Large intestine (tissue), 3 donors: ENCODE measurements around the gene CIC. TPM values are rescaled to one million over a fixed set of nuclear protein-coding genes. Genes with fewer than 3 reads are reported as not detected.

Experiments used
- DNase-seq, 2 donors: peaks; one replicate each; pipeline versions ENCODE4 v3.0.0 to v3.0.0-alpha.2; 2013
- H3K27ac ChIP-seq: one replicate; pipeline ENCODE4 v1.5.1; 2013; ENCODE audit warnings: low read length
- H3K27me3 ChIP-seq: 2 replicates; pipeline ENCODE4 v1.6.1; 2013; ENCODE audit warnings: low read length; ENCODE audit not compliant: control insufficient read depth, insufficient read depth
- H3K36me3 ChIP-seq: 2 replicates; pipeline ENCODE4 v1.6.1; 2013; ENCODE audit warnings: low read length; ENCODE audit not compliant: control insufficient read depth, insufficient read depth
- H3K4me1 ChIP-seq: one replicate; pipeline ENCODE4 v1.6.1; 2013; ENCODE audit warnings: low read length; ENCODE audit not compliant: control insufficient read depth, insufficient read depth
- H3K4me3 ChIP-seq: one replicate; pipeline ENCODE4 v1.5.1; 2013; ENCODE audit warnings: low read length
- H3K9me3 ChIP-seq: one replicate; pipeline ENCODE4 v1.6.1; 2013; ENCODE audit warnings: mild to moderate bottlenecking, low read depth, low read length, moderate library complexity; ENCODE audit not compliant: control insufficient read depth
- WGBS: methylation state at CpG from one replicate; pipeline ENCODE4 v1.1.5; 2013; ENCODE audit warnings: low lambda C conversion rate; ENCODE audit not compliant: insufficient coverage; 5-methylcytosine and 5-hydroxymethylcytosine counted together
- polyA plus RNA-seq: library from polyadenylated mRNA; unstranded; fragments of 120-200 nt; gene quantifications from one replicate; pipeline ENCODE4 v1.2.1, GENCODE V29; 2013

The CIC gene
- polyA plus RNA-seq, 1 donor, result 43.4 TPM

DNA sequence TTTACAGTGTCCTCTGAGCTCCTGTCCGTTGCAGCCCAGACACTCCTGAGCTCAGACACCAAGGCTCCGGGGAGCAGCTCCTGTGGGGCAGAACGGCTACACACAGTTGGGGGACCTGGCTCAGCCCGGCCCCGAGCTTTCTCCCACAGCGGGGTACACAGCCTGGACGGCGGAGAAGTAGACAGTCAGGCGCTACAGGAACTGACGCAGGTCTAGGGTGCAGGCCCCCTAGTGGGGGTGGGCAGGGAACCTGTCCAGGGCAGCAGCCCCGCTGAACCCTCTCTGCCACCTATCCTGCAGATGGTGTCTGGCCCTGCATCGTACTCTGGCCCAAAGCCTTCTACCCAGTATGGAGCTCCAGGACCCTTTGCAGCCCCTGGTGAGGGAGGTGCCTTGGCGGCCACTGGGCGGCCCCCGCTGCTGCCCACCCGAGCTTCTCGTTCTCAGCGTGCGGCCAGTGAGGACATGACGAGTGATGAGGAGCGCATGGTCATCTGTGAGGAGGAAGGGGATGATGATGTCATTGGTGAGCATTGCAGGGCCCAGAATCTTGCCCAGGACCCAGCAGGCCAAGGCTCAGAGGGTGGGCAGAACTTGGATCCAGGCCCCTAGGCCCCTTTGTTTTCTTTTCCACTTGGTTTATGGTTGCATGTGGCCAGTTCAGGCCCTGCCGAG, 20.0 kb downstream of the CIC start:
- H3K4me1 ChIP-seq, result peaks cover 43% of the 10 kb centered on the region
- H3K36me3 ChIP-seq, result peaks cover 72% of the 10 kb centered on the region
- WGBS, result 90% methylated on average over 4 of the region's 22 CpGs

DNA sequence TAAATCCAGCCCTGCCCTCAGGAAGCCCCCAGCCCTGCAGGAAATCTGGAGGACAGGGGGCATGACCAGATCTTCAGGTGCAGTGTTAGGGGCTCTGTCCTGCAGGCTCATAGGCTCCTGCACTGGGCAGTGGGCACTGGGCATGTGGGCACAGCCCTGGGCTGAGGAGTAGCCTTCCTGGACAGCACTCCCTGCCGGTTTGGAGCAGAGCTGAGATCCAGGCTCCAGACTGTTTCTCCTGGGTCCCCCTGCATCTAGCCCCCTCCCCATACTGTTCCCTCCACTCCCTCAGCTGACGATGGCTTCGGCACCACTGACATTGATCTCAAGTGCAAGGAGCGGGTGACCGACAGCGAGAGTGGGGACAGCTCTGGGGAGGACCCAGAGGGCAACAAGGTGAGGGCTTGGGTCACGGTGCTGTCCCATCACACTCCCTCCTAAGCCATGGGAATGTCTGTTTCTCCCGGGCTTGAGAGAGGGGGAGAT, 20.5 kb downstream of the CIC start:
- peaks cover 43% of the 10 kb centered on the region for H3K4me1 ChIP-seq
- no peak overlapping the region for H3K27ac ChIP-seq
- H3K36me3 ChIP-seq, result peaks cover 78% of the 10 kb centered on the region
- DNase-seq, result no peak
- H3K9me3 ChIP-seq, result peaks cover 3% of the 10 kb centered on the region
- H3K27me3 ChIP-seq, result no peaks in the 10 kb centered on the region
- no peak overlapping the region for H3K4me3 ChIP-seq
- no CpG with 5 or more reads among the region's 8 CpGs for WGBS

More for the DNA sequence above, 20.0 kb downstream of the CIC start:
- Histone ChIP-seq H3K27me3 (no peaks in the 10 kb centered on the region), H3K4me3 (no peak overlapping the region), H3K9me3 (peaks cover 3% of the 10 kb centered on the region), H3K27ac (no peak overlapping the region)
- no peak for DNase-seq

DNA sequence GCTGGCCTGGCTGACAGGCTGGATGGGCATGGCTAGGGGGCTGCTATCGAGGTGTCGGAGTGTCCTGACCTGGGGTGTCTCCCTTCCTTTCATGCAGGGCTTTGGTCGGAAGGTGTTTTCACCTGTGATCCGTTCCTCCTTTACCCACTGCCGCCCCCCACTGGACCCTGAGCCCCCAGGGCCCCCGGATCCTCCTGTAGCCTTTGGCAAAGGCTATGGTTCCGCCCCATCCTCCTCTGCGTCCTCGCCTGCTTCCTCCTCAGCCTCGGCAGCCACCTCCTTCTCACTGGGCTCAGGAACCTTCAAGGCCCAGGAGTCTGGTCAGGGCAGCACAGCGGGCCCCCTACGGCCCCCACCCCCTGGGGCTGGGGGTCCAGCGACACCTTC, 21.1 kb downstream of the CIC start:
- no peak overlapping the region for H3K27ac ChIP-seq
- peaks cover 82% of the 10 kb centered on the region for H3K36me3 ChIP-seq
- DNase-seq, result no peak
- no peak overlapping the region for H3K4me3 ChIP-seq
- H3K4me1 ChIP-seq, result peaks cover 37% of the 10 kb centered on the region
- peaks cover 3% of the 10 kb centered on the region for H3K9me3 ChIP-seq
- WGBS, result no CpG with 5 or more reads among the region's 13 CpGs
- no peaks in the 10 kb centered on the region for H3K27me3 ChIP-seq

DNA sequence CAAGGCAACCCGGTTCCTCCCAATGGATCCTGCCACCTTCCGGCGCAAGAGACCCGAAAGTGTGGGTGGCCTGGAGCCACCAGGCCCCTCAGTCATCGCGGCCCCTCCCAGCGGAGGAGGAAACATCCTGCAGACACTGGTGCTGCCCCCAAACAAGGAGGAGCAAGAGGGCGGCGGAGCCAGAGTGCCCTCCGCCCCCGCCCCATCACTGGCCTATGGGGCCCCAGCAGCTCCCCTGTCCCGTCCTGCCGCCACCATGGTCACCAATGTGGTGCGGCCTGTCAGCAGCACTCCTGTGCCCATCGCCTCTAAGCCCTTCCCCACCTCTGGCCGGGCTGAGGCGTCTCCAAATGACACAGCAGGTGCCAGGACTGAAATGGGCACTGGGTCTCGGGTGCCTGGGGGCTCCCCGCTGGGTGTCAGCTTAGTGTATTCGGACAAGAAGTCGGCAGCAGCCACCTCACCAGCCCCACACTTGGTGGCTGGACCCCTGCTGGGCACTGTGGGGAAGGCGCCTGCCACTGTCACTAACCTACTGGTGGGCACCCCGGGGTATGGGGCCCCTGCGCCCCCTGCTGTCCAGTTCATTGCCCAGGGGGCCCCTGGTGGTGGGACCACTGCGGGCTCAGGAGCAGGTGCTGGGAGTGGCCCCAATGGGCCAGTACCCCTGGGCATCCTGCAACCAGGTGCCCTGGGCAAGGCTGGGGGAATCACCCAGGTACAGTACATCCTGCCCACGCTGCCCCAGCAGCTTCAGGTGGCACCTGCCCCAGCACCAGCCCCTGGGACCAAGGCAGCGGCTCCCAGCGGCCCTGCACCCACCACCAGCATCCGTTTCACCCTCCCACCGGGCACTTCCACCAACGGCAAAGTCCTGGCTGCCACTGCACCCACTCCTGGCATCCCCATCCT, 21.7 kb downstream of the CIC start:
- H3K36me3 ChIP-seq, result peaks cover 89% of the 10 kb centered on the region
- H3K4me1 ChIP-seq, result peaks cover 31% of the 10 kb centered on the region
- H3K27ac ChIP-seq, result no peak overlapping the region
- no peak for DNase-seq
- no CpG with 5 or more reads among the region's 31 CpGs for WGBS
- no peaks in the 10 kb centered on the region for H3K27me3 ChIP-seq
- H3K4me3 ChIP-seq, result no peak overlapping the region
- H3K9me3 ChIP-seq, result peaks cover 3% of the 10 kb centered on the region

DNA sequence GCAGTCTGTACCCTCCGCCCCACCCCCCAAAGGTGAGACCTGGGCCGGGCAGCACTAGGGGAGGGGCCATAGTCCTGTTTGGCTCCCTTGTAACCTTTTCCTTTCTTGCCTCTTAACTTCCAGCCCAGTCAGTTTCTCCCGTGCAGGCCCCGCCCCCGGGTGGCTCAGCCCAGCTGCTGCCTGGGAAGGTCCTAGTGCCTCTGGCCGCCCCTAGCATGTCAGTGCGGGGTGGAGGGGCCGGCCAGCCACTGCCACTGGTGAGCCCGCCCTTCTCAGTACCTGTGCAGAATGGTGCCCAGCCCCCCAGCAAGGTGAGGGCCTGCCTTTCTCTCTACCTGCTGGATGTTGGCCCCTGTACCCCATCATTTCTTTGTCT, 22.4 kb downstream of the CIC start:
- Histone ChIP-seq H3K9me3 (peaks cover 3% of the 10 kb centered on the region), H3K27me3 (no peaks in the 10 kb centered on the region), H3K4me1 (peaks cover 25% of the 10 kb centered on the region), H3K4me3 (no peak overlapping the region), H3K36me3 (peaks cover 89% of the 10 kb centered on the region), H3K27ac (peak overlapping the region; percentile 45)
- peak in 1 of 2 donors; percentile 50 for DNase-seq
- no CpG with 5 or more reads among the region's 9 CpGs for WGBS

DNA sequence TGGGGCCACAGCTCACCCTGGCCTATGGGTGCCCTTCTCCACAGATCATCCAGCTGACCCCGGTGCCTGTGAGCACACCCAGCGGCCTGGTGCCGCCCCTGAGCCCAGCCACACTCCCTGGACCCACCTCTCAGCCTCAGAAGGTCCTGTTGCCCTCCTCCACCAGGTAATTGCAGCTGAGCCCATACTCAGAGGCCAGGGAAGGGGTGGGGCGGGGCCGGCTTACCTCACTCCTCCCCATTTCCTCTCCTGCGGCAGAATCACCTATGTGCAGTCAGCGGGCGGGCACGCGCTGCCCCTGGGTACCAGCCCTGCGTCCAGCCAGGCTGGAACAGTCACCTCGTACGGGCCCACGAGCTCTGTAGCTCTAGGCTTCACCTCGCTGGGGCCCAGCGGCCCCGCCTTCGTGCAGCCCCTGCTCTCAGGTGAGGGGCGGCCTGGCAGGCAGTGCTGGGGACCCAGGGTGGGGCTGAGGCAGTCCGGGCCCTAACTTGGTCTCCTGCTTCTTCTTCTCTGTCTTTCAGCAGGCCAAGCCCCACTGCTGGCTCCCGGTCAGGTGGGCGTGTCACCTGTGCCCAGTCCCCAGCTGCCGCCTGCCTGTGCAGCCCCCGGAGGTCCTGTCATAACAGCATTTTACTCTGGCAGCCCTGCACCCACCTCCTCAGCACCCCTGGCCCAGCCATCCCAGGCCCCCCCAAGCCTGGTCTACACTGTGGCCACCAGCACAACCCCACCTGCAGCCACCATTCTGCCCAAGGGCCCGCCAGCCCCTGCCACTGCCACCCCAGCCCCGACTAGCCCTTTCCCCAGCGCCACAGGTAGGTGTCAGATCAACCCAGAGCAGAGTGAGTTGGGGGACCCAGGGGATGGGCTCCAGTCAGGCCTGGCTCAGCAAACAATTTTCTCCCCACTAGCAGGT, 23.2 kb downstream of the CIC start:
- Histone ChIP-seq H3K27ac (peak overlapping the region; percentile 45), H3K9me3 (peaks cover 3% of the 10 kb centered on the region), H3K4me1 (peaks cover 25% of the 10 kb centered on the region), H3K36me3 (peaks cover 85% of the 10 kb centered on the region), H3K27me3 (no peaks in the 10 kb centered on the region), H3K4me3 (no peak overlapping the region)
- WGBS, result no CpG with 5 or more reads among the region's 27 CpGs
- DNase-seq, result peak; percentile 77 to 87

DNA sequence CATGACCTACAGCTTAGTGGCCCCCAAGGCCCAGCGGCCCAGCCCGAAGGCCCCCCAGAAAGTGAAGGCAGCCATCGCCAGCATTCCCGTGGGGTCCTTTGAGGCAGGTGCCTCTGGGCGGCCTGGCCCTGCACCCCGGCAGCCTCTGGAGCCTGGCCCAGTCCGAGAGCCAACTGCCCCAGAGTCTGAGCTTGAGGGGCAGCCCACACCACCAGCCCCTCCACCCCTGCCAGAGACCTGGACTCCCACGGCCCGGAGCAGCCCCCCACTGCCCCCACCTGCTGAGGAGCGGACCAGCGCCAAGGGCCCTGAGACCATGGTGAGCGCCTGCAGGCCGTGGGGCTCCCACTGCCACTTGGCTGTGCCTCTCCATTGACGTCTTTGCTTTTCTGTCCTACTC, 23.9 kb downstream of the CIC start:
- peaks cover 25% of the 10 kb centered on the region for H3K4me1 ChIP-seq
- WGBS, result 80% methylated on average over 1 of the region's 14 CpGs
- peaks cover 3% of the 10 kb centered on the region for H3K9me3 ChIP-seq
- H3K4me3 ChIP-seq, result no peak overlapping the region
- DNase-seq, result no peak
- peaks cover 78% of the 10 kb centered on the region for H3K36me3 ChIP-seq
- no peak overlapping the region for H3K27ac ChIP-seq
- H3K27me3 ChIP-seq, result no peaks in the 10 kb centered on the region

DNA sequence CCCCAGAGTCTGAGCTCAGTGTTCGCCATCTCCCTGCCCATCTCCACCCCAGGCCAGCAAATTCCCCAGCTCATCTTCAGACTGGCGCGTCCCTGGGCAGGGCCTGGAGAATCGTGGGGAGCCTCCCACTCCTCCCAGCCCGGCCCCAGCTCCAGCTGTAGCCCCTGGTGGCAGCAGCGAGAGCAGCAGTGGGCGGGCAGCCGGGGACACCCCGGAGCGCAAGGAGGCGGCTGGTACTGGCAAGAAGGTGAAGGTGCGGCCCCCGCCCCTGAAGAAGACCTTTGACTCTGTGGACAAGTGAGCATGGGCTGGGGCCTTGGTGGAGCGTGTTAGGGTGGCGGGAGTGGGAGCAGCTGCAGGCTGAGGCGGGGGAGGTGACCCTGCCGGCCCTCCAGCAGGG, 24.5 kb downstream of the CIC start:
- Histone ChIP-seq H3K4me1 (peaks cover 25% of the 10 kb centered on the region), H3K27ac (no peak overlapping the region), H3K36me3 (peaks cover 73% of the 10 kb centered on the region), H3K9me3 (peaks cover 3% of the 10 kb centered on the region), H3K27me3 (no peaks in the 10 kb centered on the region), H3K4me3 (no peak overlapping the region)
- peak in 1 of 2 donors; percentile 39 for DNase-seq
- no CpG with 5 or more reads among the region's 17 CpGs for WGBS

DNA sequence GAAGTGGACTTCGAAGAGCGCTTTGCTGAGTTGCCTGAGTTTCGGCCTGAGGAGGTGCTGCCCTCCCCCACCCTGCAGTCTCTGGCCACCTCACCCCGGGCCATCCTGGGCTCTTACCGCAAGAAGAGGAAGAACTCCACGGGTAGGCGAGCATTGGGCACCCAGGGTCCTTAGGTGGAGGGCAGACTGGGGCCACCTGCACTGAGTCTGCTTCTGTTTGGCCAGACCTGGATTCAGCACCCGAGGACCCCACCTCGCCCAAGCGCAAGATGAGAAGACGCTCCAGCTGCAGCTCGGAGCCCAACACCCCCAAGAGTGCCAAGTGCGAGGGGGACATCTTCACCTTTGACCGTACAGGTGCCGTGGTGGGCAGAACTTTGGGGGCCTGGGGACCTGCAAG, 24.9 kb downstream of the CIC start:
- DNase-seq, result no peak
- Histone ChIP-seq H3K9me3 (peaks cover 3% of the 10 kb centered on the region), H3K4me1 (peaks cover 25% of the 10 kb centered on the region), H3K4me3 (no peak overlapping the region), H3K27me3 (no peaks in the 10 kb centered on the region), H3K36me3 (peaks cover 69% of the 10 kb centered on the region), H3K27ac (no peak overlapping the region)
- no CpG with 5 or more reads among the region's 15 CpGs for WGBS
